Nephron (organoid): Measurements from ENCODE around the gene CEP55.

Experiments
- H3K27ac Mint-ChIP-seq, 3 experiments: 2 replicates each; pipeline ENCODE4 v1.8.0; 2020; ENCODE audit warnings: mixed read lengths in 3 of 3, mild to moderate bottlenecking in 2 of 3, moderate library complexity in 1 of 3
- H3K27me3 Mint-ChIP-seq: 2 replicates; pipeline ENCODE4 v1.8.0; 2021; ENCODE audit warnings: low read depth, mild to moderate bottlenecking, moderate library complexity, mixed read lengths
- H3K36me3 Mint-ChIP-seq: 2 replicates; pipeline ENCODE4 v1.8.0; 2020; ENCODE audit warnings: low read depth, mixed read lengths
- H3K4me1 Mint-ChIP-seq: 2 replicates; pipeline ENCODE4 v1.8.0; 2020; ENCODE audit warnings: mixed read lengths
- H3K4me3 Mint-ChIP-seq, 3 experiments: 2 replicates each; pipeline ENCODE4 v1.8.0; 2020; ENCODE audit warnings: mild to moderate bottlenecking in 3 of 3, mixed read lengths in 3 of 3, moderate library complexity in 2 of 3
- H3K9me3 Mint-ChIP-seq: 2 replicates; pipeline ENCODE4 v1.8.0; 2020; ENCODE audit warnings: mixed read lengths
- TF ChIP-seq, protein P1 (sequence below), 3 experiments: fragments of 200-600 bp; sonication (generic); IDR thresholded peaks; one replicate each; pipeline ENCODE4 v1.5.0; 2021; ENCODE audit warnings: antibody characterized with exemption in 3 of 3; ENCODE audit not compliant: unreplicated experiment in 3 of 3

CEP55 gene

DNA sequence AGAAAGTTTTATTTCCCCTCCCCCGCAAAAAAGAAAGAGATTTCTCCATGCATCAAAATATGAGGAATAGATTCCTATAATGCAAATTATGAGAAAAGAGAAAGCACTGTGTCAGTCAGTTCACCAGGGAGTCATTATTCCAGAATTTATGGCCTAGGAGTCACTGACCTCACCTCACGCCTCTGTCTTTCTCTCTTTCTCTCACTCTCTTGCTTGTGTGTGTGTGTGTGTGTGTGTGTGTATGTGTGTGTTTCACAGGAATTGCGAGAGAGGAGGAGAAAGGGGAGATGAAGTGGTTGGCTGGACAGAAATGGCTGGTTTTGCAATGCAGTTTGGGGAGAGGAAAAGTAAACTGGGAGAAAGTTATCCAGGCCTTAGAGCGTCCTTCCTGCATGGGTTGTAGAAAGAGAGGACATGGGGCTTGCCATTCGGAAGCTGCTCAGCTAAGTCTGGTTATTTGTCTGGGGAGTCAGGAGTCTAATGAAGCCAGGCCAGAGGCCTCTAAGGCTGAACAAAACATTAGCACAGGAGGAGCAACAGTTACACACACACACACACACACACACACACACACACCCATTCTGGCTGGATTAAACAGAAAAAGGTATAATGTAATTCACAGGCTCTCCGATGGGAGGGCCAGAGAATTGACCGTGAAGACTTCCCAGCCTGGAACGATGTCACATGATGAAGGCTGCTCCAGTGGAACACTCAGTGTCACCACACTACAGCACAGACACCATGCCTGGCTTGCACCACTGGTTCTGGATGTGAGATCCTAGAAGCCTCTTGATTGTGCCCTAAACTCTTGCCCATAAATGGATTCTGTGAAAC, 57.3 kb downstream of the CEP55 start:
- no peak overlapping the region for H3K4me3 Mint-ChIP-seq
- TF ChIP-seq, protein P1, sequence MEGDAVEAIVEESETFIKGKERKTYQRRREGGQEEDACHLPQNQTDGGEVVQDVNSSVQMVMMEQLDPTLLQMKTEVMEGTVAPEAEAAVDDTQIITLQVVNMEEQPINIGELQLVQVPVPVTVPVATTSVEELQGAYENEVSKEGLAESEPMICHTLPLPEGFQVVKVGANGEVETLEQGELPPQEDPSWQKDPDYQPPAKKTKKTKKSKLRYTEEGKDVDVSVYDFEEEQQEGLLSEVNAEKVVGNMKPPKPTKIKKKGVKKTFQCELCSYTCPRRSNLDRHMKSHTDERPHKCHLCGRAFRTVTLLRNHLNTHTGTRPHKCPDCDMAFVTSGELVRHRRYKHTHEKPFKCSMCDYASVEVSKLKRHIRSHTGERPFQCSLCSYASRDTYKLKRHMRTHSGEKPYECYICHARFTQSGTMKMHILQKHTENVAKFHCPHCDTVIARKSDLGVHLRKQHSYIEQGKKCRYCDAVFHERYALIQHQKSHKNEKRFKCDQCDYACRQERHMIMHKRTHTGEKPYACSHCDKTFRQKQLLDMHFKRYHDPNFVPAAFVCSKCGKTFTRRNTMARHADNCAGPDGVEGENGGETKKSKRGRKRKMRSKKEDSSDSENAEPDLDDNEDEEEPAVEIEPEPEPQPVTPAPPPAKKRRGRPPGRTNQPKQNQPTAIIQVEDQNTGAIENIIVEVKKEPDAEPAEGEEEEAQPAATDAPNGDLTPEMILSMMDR (IDR thresholded peaks at IDR 0.05; ENCODE audit: unreplicated experiment in 3 of 3) = no peak
- no peaks in the 10 kb centered on the region for H3K9me3 Mint-ChIP-seq
- peaks cover 7% of the 10 kb centered on the region for H3K4me1 Mint-ChIP-seq
- peaks cover 4% of the 10 kb centered on the region for H3K27me3 Mint-ChIP-seq
- peak overlapping the region; percentile 50 to 54 (median 50) for H3K27ac Mint-ChIP-seq
- H3K36me3 Mint-ChIP-seq = no peaks in the 10 kb centered on the region

DNA sequence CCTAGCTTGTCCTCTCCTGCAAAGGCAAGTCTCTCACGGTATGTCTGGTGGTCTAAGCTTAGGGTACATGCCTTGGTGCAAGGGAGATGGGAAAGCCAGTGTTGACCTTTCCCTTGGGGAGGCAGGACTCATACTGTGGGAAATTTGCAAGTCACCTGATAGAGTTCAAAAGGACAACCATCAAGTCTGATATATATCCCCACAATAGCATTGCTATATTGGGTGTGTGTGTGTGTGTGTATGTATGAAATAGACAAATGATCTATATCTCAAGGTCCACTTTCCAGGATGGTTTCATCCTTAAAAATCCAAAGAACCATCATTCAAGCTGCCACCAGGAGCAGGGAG, 57.9 kb downstream of the CEP55 start:
- TF ChIP-seq, protein P1 (IDR thresholded peaks at IDR 0.05; ENCODE audit: unreplicated experiment in 3 of 3) = no peak
- Mint-ChIP-seq H3K9me3 (peaks cover under 1% of the 10 kb centered on the region), H3K27me3 (peaks cover 7% of the 10 kb centered on the region), H3K4me1 (peaks cover 7% of the 10 kb centered on the region), H3K4me3 (no peak overlapping the region), H3K36me3 (no peaks in the 10 kb centered on the region), H3K27ac (no peak overlapping the region)

- Mint-ChIP-seq H3K27me3 (peaks cover 13% of the 10 kb centered on the region), H3K27ac (no peak overlapping the region), H3K4me3 (no peak overlapping the region), H3K4me1 (peaks cover 7% of the 10 kb centered on the region), H3K9me3 (peaks cover 5% of the 10 kb centered on the region), H3K36me3 (no peaks in the 10 kb centered on the region)
- TF ChIP-seq, protein P1 (IDR thresholded peaks at IDR 0.05; ENCODE audit: unreplicated experiment in 3 of 3) = peak; percentile 44 to 59 (median 46)
Observed at GRCh38 chr10:93554760-93555432, 58.5 kb downstream of the CEP55 start.

- Mint-ChIP-seq H3K4me1 (no peaks in the 10 kb centered on the region), H3K27ac (no peak overlapping the region), H3K36me3 (no peaks in the 10 kb centered on the region), H3K27me3 (peaks cover 41% of the 10 kb centered on the region), H3K9me3 (peaks cover 7% of the 10 kb centered on the region), H3K4me3 (no peak overlapping the region)
- TF ChIP-seq, protein P1 (IDR thresholded peaks at IDR 0.05; ENCODE audit: unreplicated experiment in 3 of 3) = no peak
Observed at GRCh38 chr10:93559490-93559889, 63.1 kb downstream of the CEP55 start.

DNA sequence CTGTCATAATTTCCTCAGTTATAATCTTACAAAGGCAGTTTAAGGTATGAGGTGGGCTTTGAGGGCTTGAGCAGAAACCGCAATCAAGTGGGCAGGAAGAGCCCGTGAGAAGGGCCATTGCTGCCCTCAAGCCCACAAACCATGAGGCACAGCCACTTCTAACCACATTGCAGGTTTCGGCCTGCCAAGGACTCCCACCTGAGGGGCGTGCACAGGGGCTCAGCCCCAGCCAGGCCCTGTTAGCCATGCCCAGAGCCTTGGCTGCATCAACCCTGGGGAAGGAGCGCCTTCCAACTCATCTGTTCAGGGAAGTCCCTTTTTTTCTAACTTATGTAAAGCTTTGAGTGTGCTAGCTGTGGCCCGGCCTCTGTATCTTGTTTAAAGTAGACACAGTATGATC, 64.1 kb downstream of the CEP55 start:
- H3K36me3 Mint-ChIP-seq = no peaks in the 10 kb centered on the region
- H3K4me1 Mint-ChIP-seq = no peaks in the 10 kb centered on the region

More for the DNA sequence above, 64.1 kb downstream of the CEP55 start:
- TF ChIP-seq, protein P1 (IDR thresholded peaks at IDR 0.05; ENCODE audit: unreplicated experiment in 3 of 3) = no peak
- Mint-ChIP-seq H3K27me3 (peaks cover 52% of the 10 kb centered on the region), H3K4me3 (no peak overlapping the region), H3K9me3 (peaks cover 7% of the 10 kb centered on the region), H3K27ac (no peak overlapping the region)
